ENCODE results near the gene ATP6V0A1. TPM values are rescaled to one million over a fixed set of nuclear protein-coding genes. Genes with fewer than 3 reads are reported as not detected.

The ATP6V0A1 gene
- total RNA-seq, 1 experiment from 2014 or later: 55.2 TPM

DNA sequence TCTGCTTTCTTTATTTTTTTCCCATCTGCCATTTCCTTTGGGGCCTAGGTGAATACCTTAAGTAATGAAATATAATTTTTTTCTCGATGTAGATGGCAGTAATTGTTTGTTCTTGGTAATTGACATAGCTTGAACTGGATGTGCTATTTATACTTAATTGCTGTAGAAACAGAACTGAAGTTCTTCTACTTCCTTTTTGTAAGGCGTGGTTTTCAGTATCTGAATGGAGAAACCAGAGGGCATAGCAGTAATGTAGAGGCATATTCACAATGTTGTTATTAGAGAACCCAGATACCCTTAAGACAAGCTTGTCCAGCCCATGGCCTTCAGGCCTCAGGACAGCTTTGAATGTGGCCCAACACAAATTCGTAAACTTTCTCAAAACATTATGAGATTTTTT is 16.4 kb downstream of the ATP6V0A1 start:
- Mint-ChIP-seq H3K27ac (no peak overlapping the region), H3K4me1 (no peaks in the 10 kb centered on the region), H3K9me3 (no peaks in the 10 kb centered on the region), H3K27me3 (ENCODE audit: low read depth) (no peaks in the 10 kb centered on the region), H3K4me3 (no peak overlapping the region), H3K36me3 (peaks cover 61% of the 10 kb centered on the region)
- ChIA-PET POLR2A (no interaction called here), CTCF (no interaction called here)
- ATAC-seq (no peak), DNase-seq (ENCODE audit: low spot score) (no peak)
- TF ChIP-seq NR2C2 (CRISPR knock-in tag; IDR thresholded peaks at IDR 0.05) (no peak), ZNF263 (CRISPR knock-in tag; IDR thresholded peaks at IDR 0.05; ENCODE audit: low read depth) (no peak), SOX15 (CRISPR knock-in tag; IDR thresholded peaks at IDR 0.05) (no peak), ZNF423 (CRISPR knock-in tag; IDR thresholded peaks at IDR 0.05) (no peak), ZBTB21 (CRISPR knock-in tag; IDR thresholded peaks at IDR 0.05; ENCODE audit: borderline replicate concordance) (no peak), OVOL2 (CRISPR knock-in tag; IDR thresholded peaks at IDR 0.05; ENCODE audit: borderline replicate concordance) (no peak), GRHL2 (CRISPR knock-in tag; IDR thresholded peaks at IDR 0.05; ENCODE audit: insufficient replicate concordance, severe bottlenecking) (no peak), RELA (CRISPR knock-in tag; IDR thresholded peaks at IDR 0.05; ENCODE audit: borderline replicate concordance) (no peak), SMAD4 (CRISPR knock-in tag; IDR thresholded peaks at IDR 0.05) (no peak), ZNF232 (CRISPR knock-in tag; IDR thresholded peaks at IDR 0.05) (no peak), TP53 (CRISPR knock-in tag; IDR thresholded peaks at IDR 0.05) (no peak), ZNF317 (CRISPR knock-in tag; IDR thresholded peaks at IDR 0.05; ENCODE audit: borderline replicate concordance, low read depth) (no peak)
- TF ChIP-seq, protein P1, sequence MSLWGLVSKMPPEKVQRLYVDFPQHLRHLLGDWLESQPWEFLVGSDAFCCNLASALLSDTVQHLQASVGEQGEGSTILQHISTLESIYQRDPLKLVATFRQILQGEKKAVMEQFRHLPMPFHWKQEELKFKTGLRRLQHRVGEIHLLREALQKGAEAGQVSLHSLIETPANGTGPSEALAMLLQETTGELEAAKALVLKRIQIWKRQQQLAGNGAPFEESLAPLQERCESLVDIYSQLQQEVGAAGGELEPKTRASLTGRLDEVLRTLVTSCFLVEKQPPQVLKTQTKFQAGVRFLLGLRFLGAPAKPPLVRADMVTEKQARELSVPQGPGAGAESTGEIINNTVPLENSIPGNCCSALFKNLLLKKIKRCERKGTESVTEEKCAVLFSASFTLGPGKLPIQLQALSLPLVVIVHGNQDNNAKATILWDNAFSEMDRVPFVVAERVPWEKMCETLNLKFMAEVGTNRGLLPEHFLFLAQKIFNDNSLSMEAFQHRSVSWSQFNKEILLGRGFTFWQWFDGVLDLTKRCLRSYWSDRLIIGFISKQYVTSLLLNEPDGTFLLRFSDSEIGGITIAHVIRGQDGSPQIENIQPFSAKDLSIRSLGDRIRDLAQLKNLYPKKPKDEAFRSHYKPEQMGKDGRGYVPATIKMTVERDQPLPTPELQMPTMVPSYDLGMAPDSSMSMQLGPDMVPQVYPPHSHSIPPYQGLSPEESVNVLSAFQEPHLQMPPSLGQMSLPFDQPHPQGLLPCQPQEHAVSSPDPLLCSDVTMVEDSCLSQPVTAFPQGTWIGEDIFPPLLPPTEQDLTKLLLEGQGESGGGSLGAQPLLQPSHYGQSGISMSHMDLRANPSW (CRISPR knock-in tag; conservative IDR thresholded peaks at IDR 0.05; ENCODE audit: low read depth): no peak
- TF ChIP-seq, protein P2, sequence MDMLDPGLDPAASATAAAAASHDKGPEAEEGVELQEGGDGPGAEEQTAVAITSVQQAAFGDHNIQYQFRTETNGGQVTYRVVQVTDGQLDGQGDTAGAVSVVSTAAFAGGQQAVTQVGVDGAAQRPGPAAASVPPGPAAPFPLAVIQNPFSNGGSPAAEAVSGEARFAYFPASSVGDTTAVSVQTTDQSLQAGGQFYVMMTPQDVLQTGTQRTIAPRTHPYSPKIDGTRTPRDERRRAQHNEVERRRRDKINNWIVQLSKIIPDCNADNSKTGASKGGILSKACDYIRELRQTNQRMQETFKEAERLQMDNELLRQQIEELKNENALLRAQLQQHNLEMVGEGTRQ (CRISPR knock-in tag; IDR thresholded peaks at IDR 0.05): no peak
- TF ChIP-seq, protein P3, sequence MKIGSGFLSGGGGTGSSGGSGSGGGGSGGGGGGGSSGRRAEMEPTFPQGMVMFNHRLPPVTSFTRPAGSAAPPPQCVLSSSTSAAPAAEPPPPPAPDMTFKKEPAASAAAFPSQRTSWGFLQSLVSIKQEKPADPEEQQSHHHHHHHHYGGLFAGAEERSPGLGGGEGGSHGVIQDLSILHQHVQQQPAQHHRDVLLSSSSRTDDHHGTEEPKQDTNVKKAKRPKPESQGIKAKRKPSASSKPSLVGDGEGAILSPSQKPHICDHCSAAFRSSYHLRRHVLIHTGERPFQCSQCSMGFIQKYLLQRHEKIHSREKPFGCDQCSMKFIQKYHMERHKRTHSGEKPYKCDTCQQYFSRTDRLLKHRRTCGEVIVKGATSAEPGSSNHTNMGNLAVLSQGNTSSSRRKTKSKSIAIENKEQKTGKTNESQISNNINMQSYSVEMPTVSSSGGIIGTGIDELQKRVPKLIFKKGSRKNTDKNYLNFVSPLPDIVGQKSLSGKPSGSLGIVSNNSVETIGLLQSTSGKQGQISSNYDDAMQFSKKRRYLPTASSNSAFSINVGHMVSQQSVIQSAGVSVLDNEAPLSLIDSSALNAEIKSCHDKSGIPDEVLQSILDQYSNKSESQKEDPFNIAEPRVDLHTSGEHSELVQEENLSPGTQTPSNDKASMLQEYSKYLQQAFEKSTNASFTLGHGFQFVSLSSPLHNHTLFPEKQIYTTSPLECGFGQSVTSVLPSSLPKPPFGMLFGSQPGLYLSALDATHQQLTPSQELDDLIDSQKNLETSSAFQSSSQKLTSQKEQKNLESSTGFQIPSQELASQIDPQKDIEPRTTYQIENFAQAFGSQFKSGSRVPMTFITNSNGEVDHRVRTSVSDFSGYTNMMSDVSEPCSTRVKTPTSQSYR (CRISPR knock-in tag; IDR thresholded peaks at IDR 0.05): no peak
- TF ChIP-seq, protein P4, sequence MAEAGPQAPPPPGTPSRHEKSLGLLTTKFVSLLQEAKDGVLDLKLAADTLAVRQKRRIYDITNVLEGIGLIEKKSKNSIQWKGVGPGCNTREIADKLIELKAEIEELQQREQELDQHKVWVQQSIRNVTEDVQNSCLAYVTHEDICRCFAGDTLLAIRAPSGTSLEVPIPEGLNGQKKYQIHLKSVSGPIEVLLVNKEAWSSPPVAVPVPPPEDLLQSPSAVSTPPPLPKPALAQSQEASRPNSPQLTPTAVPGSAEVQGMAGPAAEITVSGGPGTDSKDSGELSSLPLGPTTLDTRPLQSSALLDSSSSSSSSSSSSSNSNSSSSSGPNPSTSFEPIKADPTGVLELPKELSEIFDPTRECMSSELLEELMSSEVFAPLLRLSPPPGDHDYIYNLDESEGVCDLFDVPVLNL (CRISPR knock-in tag; IDR thresholded peaks at IDR 0.05; ENCODE audit: borderline replicate concordance, low read depth): no peak
- TF ChIP-seq, protein P5, sequence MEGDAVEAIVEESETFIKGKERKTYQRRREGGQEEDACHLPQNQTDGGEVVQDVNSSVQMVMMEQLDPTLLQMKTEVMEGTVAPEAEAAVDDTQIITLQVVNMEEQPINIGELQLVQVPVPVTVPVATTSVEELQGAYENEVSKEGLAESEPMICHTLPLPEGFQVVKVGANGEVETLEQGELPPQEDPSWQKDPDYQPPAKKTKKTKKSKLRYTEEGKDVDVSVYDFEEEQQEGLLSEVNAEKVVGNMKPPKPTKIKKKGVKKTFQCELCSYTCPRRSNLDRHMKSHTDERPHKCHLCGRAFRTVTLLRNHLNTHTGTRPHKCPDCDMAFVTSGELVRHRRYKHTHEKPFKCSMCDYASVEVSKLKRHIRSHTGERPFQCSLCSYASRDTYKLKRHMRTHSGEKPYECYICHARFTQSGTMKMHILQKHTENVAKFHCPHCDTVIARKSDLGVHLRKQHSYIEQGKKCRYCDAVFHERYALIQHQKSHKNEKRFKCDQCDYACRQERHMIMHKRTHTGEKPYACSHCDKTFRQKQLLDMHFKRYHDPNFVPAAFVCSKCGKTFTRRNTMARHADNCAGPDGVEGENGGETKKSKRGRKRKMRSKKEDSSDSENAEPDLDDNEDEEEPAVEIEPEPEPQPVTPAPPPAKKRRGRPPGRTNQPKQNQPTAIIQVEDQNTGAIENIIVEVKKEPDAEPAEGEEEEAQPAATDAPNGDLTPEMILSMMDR (IDR thresholded peaks at IDR 0.05): no peak

DNA sequence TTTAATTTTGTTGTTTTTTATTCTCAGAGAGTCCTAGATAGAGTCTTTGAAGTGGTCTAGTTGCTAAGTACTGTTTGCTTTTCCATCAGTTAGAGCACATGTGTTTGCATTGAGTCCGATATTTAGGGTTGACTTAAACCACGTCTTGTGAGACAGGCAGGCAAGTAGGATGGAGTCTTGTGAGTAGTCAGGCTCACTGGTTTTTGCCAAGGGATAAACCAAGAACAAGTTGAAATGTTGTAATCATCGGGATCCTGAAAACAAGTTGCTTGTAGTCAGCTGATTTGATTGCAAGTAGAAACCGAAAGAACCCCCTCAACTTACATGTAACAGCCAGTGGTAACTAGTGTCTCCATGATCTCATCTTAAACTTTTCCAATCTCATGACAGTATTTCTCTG is 17.2 kb downstream of the ATP6V0A1 start:
- peaks cover 62% of the 10 kb centered on the region for H3K36me3 Mint-ChIP-seq
- no peak for ATAC-seq
- no peaks in the 10 kb centered on the region for H3K9me3 Mint-ChIP-seq
- TF ChIP-seq SP1 (CRISPR knock-in tag; conservative IDR thresholded peaks at IDR 0.05) (no peak), NFE2L1 (CRISPR knock-in tag; IDR thresholded peaks at IDR 0.05) (no peak), ZNF232 (CRISPR knock-in tag; IDR thresholded peaks at IDR 0.05) (no peak), GABPB1 (CRISPR knock-in tag; IDR thresholded peaks at IDR 0.05) (no peak), CREB1 (CRISPR knock-in tag; IDR thresholded peaks at IDR 0.05) (no peak)
- TF ChIP-seq, protein P1 (CRISPR knock-in tag; conservative IDR thresholded peaks at IDR 0.05; ENCODE audit: low read depth): no peak
- TF ChIP-seq, protein P6, sequence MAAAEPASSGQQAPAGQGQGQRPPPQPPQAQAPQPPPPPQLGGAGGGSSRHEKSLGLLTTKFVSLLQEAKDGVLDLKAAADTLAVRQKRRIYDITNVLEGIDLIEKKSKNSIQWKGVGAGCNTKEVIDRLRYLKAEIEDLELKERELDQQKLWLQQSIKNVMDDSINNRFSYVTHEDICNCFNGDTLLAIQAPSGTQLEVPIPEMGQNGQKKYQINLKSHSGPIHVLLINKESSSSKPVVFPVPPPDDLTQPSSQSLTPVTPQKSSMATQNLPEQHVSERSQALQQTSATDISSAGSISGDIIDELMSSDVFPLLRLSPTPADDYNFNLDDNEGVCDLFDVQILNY (CRISPR knock-in tag; IDR thresholded peaks at IDR 0.05): no peak
- DNase-seq (ENCODE audit: low spot score): no peak
- H3K27me3 Mint-ChIP-seq (ENCODE audit: low read depth): no peaks in the 10 kb centered on the region
- H3K27ac Mint-ChIP-seq: no peak overlapping the region; the same call in 1 of the 2 replicates
- H3K4me3 Mint-ChIP-seq: no peak overlapping the region
- CTCF ChIA-PET: no interaction called here
- POLR2A ChIA-PET: no interaction called here
- H3K4me1 Mint-ChIP-seq: no peaks in the 10 kb centered on the region
